Lower lobe of right lung (tissue), 2 donors: Measurements from ENCODE around the gene CFHR4. TPM values are rescaled to one million over a fixed set of nuclear protein-coding genes. Genes with fewer than 3 reads are reported as not detected.
"Not testable (repeated sequence)": the region's sequence is repeated elsewhere in the genome, so short reads cannot be mapped to it uniquely, and the experiment has no call there.

ENCODE experiments used
- ATAC-seq, 2 donors: fragments of 200-7000 bp; cut with Tn5 transposase; one replicate each; pipeline ENCODE4 v1.9.1; 2020 to 2022; ENCODE audit warnings: mild to moderate bottlenecking in 2 of 2, moderate library complexity in 2 of 2
- DNase-seq: peaks from one replicate; pipeline ENCODE4 v3.0.0-alpha.2; 2020
- H3K27ac ChIP-seq: fragments of 200-600 bp; one replicate; pipeline ENCODE4 v1.8.0; 2022
- H3K27me3 ChIP-seq: fragments of 200-600 bp; one replicate; pipeline ENCODE4 v1.8.0; 2022; ENCODE audit warnings: low read depth
- H3K36me3 ChIP-seq: fragments of 200-600 bp; one replicate; pipeline ENCODE4 v1.8.0; 2022; ENCODE audit warnings: mild to moderate bottlenecking
- H3K4me1 ChIP-seq: fragments of 200-600 bp; one replicate; pipeline ENCODE4 v1.8.0; 2022
- H3K4me3 ChIP-seq: fragments of 200-600 bp; one replicate; pipeline ENCODE4 v1.8.0; 2022; ENCODE audit warnings: mild to moderate bottlenecking
- H3K9me3 ChIP-seq: fragments of 200-600 bp; one replicate; pipeline ENCODE4 v1.8.0; 2022
- intact Hi-C: fragments of 100-400 bp; cut with DNase I; formaldehyde crosslinking; loops from one replicate; pipeline ENCODE4 v1.11.0; 2022
- total RNA-seq: library from RNA; stranded (reverse); fragmentation: NEBNext Ultra II Directional; extraction: Animal tissue kit (Norgen Biotek cat#: 25700); gene quantifications from one replicate; pipeline ENCODE4 v1.2.1, GENCODE V29; 2021
- TF ChIP-seq, protein P1 (sequence below): fragments of 200-600 bp; IDR thresholded peaks from one replicate; pipeline ENCODE4 v1.8.0; 2022; ENCODE audit warnings: antibody characterized with exemption, mild to moderate bottlenecking
- donor health status: DM: no; HTN: yes; CAD: no; lungs with severe emphysema.

The CFHR4 gene
- total RNA-seq, 1 donor from 2014 or later, result not detected

DNA sequence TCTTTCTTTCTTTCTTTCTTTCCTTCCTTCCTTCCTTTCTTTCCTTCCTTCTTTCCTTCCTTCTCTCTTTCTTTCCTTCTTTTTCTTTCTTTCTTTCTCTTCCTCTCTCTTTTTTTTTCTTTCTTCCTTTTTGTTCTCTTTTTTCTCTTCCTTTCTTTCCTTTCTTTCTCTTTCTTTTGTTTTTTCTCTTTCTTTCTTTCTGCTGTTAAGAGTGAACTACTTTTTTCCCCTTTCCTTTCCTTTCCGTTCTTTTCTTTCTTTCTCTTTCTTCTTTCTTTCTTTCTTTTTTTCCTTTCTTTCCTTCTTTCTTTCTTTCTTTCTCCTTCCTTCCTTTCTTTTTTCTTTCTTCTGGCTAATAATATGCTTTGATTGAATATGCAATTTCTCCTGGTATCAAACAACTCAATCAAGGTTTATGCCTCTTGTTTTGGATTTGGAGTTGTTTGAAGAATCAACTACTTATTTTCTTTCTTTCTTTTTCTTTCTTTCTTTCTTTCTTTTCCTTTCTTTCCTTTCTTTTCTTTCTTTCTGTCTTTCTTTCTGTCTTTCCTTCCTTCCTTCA is 27.4 kb upstream of the CFHR4 start:
- no peak for DNase-seq
- no peak overlapping the region for H3K4me3 ChIP-seq
- ATAC-seq, result no peak
- H3K27ac ChIP-seq, result no peak overlapping the region
- no peaks in the 10 kb centered on the region for H3K9me3 ChIP-seq
- no peaks in the 10 kb centered on the region for H3K4me1 ChIP-seq
- no peaks in the 10 kb centered on the region for H3K27me3 ChIP-seq
- TF ChIP-seq, protein P1, sequence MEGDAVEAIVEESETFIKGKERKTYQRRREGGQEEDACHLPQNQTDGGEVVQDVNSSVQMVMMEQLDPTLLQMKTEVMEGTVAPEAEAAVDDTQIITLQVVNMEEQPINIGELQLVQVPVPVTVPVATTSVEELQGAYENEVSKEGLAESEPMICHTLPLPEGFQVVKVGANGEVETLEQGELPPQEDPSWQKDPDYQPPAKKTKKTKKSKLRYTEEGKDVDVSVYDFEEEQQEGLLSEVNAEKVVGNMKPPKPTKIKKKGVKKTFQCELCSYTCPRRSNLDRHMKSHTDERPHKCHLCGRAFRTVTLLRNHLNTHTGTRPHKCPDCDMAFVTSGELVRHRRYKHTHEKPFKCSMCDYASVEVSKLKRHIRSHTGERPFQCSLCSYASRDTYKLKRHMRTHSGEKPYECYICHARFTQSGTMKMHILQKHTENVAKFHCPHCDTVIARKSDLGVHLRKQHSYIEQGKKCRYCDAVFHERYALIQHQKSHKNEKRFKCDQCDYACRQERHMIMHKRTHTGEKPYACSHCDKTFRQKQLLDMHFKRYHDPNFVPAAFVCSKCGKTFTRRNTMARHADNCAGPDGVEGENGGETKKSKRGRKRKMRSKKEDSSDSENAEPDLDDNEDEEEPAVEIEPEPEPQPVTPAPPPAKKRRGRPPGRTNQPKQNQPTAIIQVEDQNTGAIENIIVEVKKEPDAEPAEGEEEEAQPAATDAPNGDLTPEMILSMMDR, result no peak
- intact Hi-C loops, result no loop called here
- H3K36me3 ChIP-seq, result no peaks in the 10 kb centered on the region

DNA sequence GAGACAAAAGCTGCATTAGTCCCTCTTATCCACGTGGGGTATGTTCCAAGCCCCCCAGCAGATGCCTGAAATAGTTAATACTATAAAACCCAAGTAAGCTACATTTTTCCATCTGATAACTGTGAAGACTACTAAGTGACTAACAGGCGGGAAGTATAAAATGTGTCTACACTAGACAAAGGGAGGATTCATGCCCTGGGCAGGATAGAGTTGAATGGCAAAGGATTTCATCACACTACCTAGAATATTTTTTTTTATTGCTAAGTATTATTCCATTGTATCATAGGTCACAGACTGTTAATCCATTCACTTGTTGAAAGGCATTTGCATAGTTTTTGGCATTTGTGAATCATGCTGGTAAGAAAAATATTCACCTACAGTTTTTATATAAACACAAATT is 26.4 kb upstream of the CFHR4 start:
- no peaks in the 10 kb centered on the region for H3K4me1 ChIP-seq
- no peaks in the 10 kb centered on the region for H3K36me3 ChIP-seq
- intact Hi-C loops, result no loop called here
- TF ChIP-seq, protein P1, result no peak
- DNase-seq, result no peak
- no peak overlapping the region for H3K4me3 ChIP-seq
- no peaks in the 10 kb centered on the region for H3K9me3 ChIP-seq
- H3K27ac ChIP-seq, result no peak overlapping the region
- no peak for ATAC-seq
- no peaks in the 10 kb centered on the region for H3K27me3 ChIP-seq

DNA sequence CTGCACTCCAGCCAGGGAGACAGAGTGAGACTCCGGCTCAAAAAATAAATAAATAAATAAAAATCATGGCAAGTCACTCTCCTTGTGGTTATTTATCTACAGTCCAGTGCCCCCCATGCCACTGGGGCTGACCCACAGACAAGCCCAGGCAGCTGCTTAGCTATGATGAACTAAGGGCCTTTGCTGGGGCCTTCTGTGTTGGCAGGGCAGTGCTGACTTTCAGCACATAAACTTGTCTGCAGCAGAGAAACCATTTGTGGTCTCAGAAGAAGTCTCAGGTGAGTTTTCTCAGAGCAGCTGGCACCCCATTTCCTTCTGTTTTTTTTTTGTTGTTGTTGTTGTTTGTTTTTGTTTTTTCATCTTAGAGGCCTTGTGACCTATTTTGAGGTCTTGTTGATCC is 20.9 kb upstream of the CFHR4 start:
- Histone ChIP-seq H3K4me1 (no peaks in the 10 kb centered on the region), H3K36me3 (no peaks in the 10 kb centered on the region), H3K27ac (no peak overlapping the region), H3K27me3 (no peaks in the 10 kb centered on the region), H3K9me3 (no peaks in the 10 kb centered on the region), H3K4me3 (no peak overlapping the region)
- intact Hi-C loops, result no loop called here
- TF ChIP-seq, protein P1, result no peak
- no peak for ATAC-seq
- DNase-seq, result no peak

DNA sequence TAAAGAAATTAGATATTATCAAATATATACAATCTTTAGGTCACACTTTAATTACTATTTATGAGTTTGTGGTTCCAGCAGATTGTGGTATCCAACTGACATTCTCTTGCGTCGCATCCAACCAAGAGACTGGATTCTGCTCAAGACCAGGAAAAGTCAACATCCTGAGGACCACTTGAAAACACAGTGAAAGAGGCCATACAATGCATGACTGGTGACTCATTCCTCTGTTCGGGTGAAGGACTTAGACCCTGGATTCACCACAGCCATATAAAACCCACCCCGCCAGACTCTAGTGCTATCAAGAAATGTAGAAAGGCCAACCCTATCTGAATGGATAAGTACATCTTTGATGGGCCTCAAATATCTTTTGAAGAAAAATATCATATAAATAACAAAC is 14.5 kb upstream of the CFHR4 start:
- no peak overlapping the region for H3K27ac ChIP-seq
- no peaks in the 10 kb centered on the region for H3K4me1 ChIP-seq
- H3K27me3 ChIP-seq, result no peaks in the 10 kb centered on the region
- intact Hi-C loops, result no loop called here
- no peaks in the 10 kb centered on the region for H3K36me3 ChIP-seq
- no peak for DNase-seq
- H3K9me3 ChIP-seq, result no peaks in the 10 kb centered on the region
- peak; percentile 54 to 68 for ATAC-seq
- H3K4me3 ChIP-seq, result no peak overlapping the region
- TF ChIP-seq, protein P1, result no peak

DNA sequence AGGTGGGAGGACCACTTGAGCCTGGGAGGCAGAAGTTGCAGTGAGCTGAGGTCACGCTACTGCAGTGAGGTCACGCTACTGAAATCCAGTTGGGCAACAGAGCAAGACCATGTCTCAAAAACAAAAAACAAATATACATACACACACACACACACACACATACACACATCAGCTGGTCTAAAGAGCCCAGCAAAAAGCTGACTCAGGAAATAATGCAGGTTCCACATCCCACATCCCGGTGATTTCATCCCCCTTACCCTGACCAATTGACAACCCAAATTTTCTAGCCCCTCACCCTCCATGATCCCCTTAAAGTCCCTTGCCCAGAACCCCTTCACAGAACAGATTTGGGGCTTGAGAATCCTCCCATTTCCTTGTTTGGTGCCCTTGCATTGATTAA is 11.9 kb upstream of the CFHR4 start:
- H3K27me3 ChIP-seq, result no peaks in the 10 kb centered on the region
- no peaks in the 10 kb centered on the region for H3K36me3 ChIP-seq
- ATAC-seq (no peak), DNase-seq (no peak)
- H3K9me3 ChIP-seq, result no peaks in the 10 kb centered on the region
- H3K4me3 ChIP-seq, result no peak overlapping the region
- intact Hi-C loops, result no loop called here
- no peaks in the 10 kb centered on the region for H3K4me1 ChIP-seq
- no peak overlapping the region for H3K27ac ChIP-seq
- TF ChIP-seq, protein P1, result no peak

- Histone ChIP-seq H3K9me3 (no peaks in the 10 kb centered on the region), H3K36me3 (no peaks in the 10 kb centered on the region), H3K4me1 (no peaks in the 10 kb centered on the region), H3K27ac (no peak overlapping the region), H3K4me3 (peak overlapping the region; percentile 19), H3K27me3 (no peaks in the 10 kb centered on the region)
- ATAC-seq (peak; percentile 65 to 70), DNase-seq (no peak)
- intact Hi-C loops, result no loop called here
- TF ChIP-seq, protein P1, result no peak
Measured at GRCh38 chr1:196877964-196878363, 9.9 kb upstream of the CFHR4 start.

- H3K36me3 ChIP-seq, DNase-seq, H3K27me3 ChIP-seq, H3K4me1 ChIP-seq, H3K27ac ChIP-seq, ATAC-seq, intact Hi-C loops, H3K4me3 ChIP-seq, H3K9me3 ChIP-seq: not testable (repeated sequence)
Measured at GRCh38 chr1:196886560-196886959, 1.3 kb upstream of the CFHR4 start.
